ENCODE measurements around the gene SEC62.
A peak's percentile ranks its signal among the peaks of the same experiment; 100 is the strongest.
"Not testable (repeated sequence)": the region's sequence is repeated elsewhere in the genome, so short reads cannot be mapped to it uniquely, and the experiment has no call there.

The SEC62 gene

GRCh38 chr3:169998668-169999131, 32.1 kb downstream of the SEC62 start:
- FAIRE-seq = peak; percentile 14
- no peak for TF ChIP-seq POLR2A (IDR thresholded peaks at IDR 0.05; ENCODE audit: low read depth, low read length)
- TF ChIP-seq TAF1 (IDR thresholded peaks at IDR 0.05; ENCODE audit: borderline replicate concordance, low read depth, low read length) = no peak
- no peak for TF ChIP-seq POLR2AphosphoS5 (IDR thresholded peaks at IDR 0.05; ENCODE audit: low read depth, low read length)

GRCh38 chr3:169999433-169999832, 32.8 kb downstream of the SEC62 start:
- peak; percentile 90 for FAIRE-seq
- TF ChIP-seq TAF1 (IDR thresholded peaks at IDR 0.05; ENCODE audit: borderline replicate concordance, low read depth, low read length) = no peak
- TF ChIP-seq POLR2AphosphoS5 (IDR thresholded peaks at IDR 0.05; ENCODE audit: low read depth, low read length) = no peak
- no peak for TF ChIP-seq POLR2A (IDR thresholded peaks at IDR 0.05; ENCODE audit: low read depth, low read length)
- DNase-seq (ENCODE audit: insufficient read length) = no peak

More at GRCh38 chr3:169998668-169999131, 32.1 kb downstream of the SEC62 start:
- DNase-seq (ENCODE audit: insufficient read length) = no peak

- TF ChIP-seq POLR2A (IDR thresholded peaks at IDR 0.05; ENCODE audit: low read depth, low read length) (no peak), TAF1 (IDR thresholded peaks at IDR 0.05; ENCODE audit: borderline replicate concordance, low read depth, low read length) (no peak), POLR2AphosphoS5 (IDR thresholded peaks at IDR 0.05; ENCODE audit: low read depth, low read length) (no peak)
- FAIRE-seq (no peak), DNase-seq (ENCODE audit: insufficient read length) (no peak)
Measured at GRCh38 chr3:170000051-170000450, 33.4 kb downstream of the SEC62 start.

GRCh38 chr3:170002231-170002630, 35.6 kb downstream of the SEC62 start:
- DNase-seq (ENCODE audit: insufficient read length) (no peak), FAIRE-seq (no peak)
- TF ChIP-seq TAF1 (IDR thresholded peaks at IDR 0.05; ENCODE audit: borderline replicate concordance, low read depth, low read length) (no peak), POLR2A (IDR thresholded peaks at IDR 0.05; ENCODE audit: low read depth, low read length) (no peak), POLR2AphosphoS5 (IDR thresholded peaks at IDR 0.05; ENCODE audit: low read depth, low read length) (no peak)

- DNase-seq (ENCODE audit: insufficient read length) (no peak), FAIRE-seq (no peak)
- TF ChIP-seq POLR2AphosphoS5 (IDR thresholded peaks at IDR 0.05; ENCODE audit: low read depth, low read length) = no peak
- TF ChIP-seq TAF1 (IDR thresholded peaks at IDR 0.05; ENCODE audit: borderline replicate concordance, low read depth, low read length) = no peak
Measured at GRCh38 chr3:170002879-170003278, 36.3 kb downstream of the SEC62 start.

- DNase-seq (ENCODE audit: insufficient read length) = no peak
- FAIRE-seq = no peak
- TF ChIP-seq POLR2A (IDR thresholded peaks at IDR 0.05; ENCODE audit: low read depth, low read length) (no peak), TAF1 (IDR thresholded peaks at IDR 0.05; ENCODE audit: borderline replicate concordance, low read depth, low read length) (no peak)
Measured at GRCh38 chr3:170003881-170004356, 37.3 kb downstream of the SEC62 start.

- DNase-seq (ENCODE audit: insufficient read length) = peak; percentile 34
- TF ChIP-seq TAF1 (IDR thresholded peaks at IDR 0.05; ENCODE audit: borderline replicate concordance, low read depth, low read length) = no peak
- no peak for TF ChIP-seq POLR2AphosphoS5 (IDR thresholded peaks at IDR 0.05; ENCODE audit: low read depth, low read length)
- no peak for TF ChIP-seq POLR2A (IDR thresholded peaks at IDR 0.05; ENCODE audit: low read depth, low read length)
- peak; percentile 93 for FAIRE-seq
Measured at GRCh38 chr3:170007031-170007663, 40.5 kb downstream of the SEC62 start.

- DNase-seq (ENCODE audit: insufficient read length) = no peak
- FAIRE-seq = peak; percentile 46
- no peak for TF ChIP-seq TAF1 (IDR thresholded peaks at IDR 0.05; ENCODE audit: borderline replicate concordance, low read depth, low read length)
- no peak for TF ChIP-seq POLR2AphosphoS5 (IDR thresholded peaks at IDR 0.05; ENCODE audit: low read depth, low read length)
- TF ChIP-seq POLR2A (IDR thresholded peaks at IDR 0.05; ENCODE audit: low read depth, low read length) = no peak
Measured at GRCh38 chr3:170010498-170010897, 43.9 kb downstream of the SEC62 start.

- no peak for FAIRE-seq
- DNase-seq (ENCODE audit: insufficient read length) = no peak
- TF ChIP-seq TAF1 (IDR thresholded peaks at IDR 0.05; ENCODE audit: borderline replicate concordance, low read depth, low read length) (no peak), POLR2A (IDR thresholded peaks at IDR 0.05; ENCODE audit: low read depth, low read length) (no peak), POLR2AphosphoS5 (IDR thresholded peaks at IDR 0.05; ENCODE audit: low read depth, low read length) (no peak)
Measured at GRCh38 chr3:170012683-170013400, 46.2 kb downstream of the SEC62 start.

GRCh38 chr3:170016057-170016456, 49.5 kb downstream of the SEC62 start:
- DNase-seq (ENCODE audit: insufficient read length) (no peak), FAIRE-seq (no peak)
- no peak for TF ChIP-seq POLR2A (IDR thresholded peaks at IDR 0.05; ENCODE audit: low read depth, low read length)
- TF ChIP-seq POLR2AphosphoS5 (IDR thresholded peaks at IDR 0.05; ENCODE audit: low read depth, low read length) = no peak
- TF ChIP-seq TAF1 (IDR thresholded peaks at IDR 0.05; ENCODE audit: borderline replicate concordance, low read depth, low read length) = no peak

- FAIRE-seq; DNase-seq (ENCODE audit: insufficient read length): not testable (repeated sequence)
Measured at GRCh38 chr3:170019306-170019705, 52.7 kb downstream of the SEC62 start.

- TF ChIP-seq POLR2A (IDR thresholded peaks at IDR 0.05; ENCODE audit: low read depth, low read length) (no peak), POLR2AphosphoS5 (IDR thresholded peaks at IDR 0.05; ENCODE audit: low read depth, low read length) (no peak), TAF1 (IDR thresholded peaks at IDR 0.05; ENCODE audit: borderline replicate concordance, low read depth, low read length) (no peak)
- no peak for FAIRE-seq
Measured at GRCh38 chr3:170021083-170021482, 54.5 kb downstream of the SEC62 start.

More at GRCh38 chr3:170021083-170021482, 54.5 kb downstream of the SEC62 start:
- no peak for DNase-seq (ENCODE audit: insufficient read length)

Data from GM12892 (cell line).